IMR-90 (cell line): ENCODE measurements around the gene RPS27A. TPM values are rescaled to one million over a fixed set of nuclear protein-coding genes. Genes with fewer than 3 reads are reported as not detected.

Experiments used
- ATAC-seq: fragments of 200-7000 bp; cut with Tn5 transposase; 2 replicates; pipeline ENCODE4 v1.9.1; 2020; ENCODE audit warnings: low read depth, mild to moderate bottlenecking, moderate library complexity
- BruUV-seq: library from RNA; stranded (reverse); fragments of 400-500 nt; replicated peaks from 2 replicates; lab custom pipeline; 2021; lab: Mats Ljungman, UMichigan
- CTCF ChIA-PET: fragments of 300-600 bp; formaldehyde crosslinking; extraction: SDS; loops from one replicate; lab custom pipeline; 2021; ENCODE audit warnings: antibody characterized with exemption; lab: Yijun Ruan, JAX
- POLR2A ChIA-PET: fragments of 300-600 bp; sonication (Branson Sonifier 250); formaldehyde crosslinking; loops from one replicate; lab custom pipeline; 2022; ENCODE audit warnings: antibody characterized with exemption; ENCODE audit not compliant: unreplicated experiment; lab: Charles Lee
- DNase-seq: peaks from one replicate; pipeline ENCODE4 v3.0.0; 2013
- H2AFZ ChIP-seq: replicated peaks from 2 replicates; pipeline ENCODE3; 2013; ENCODE audit warnings: low read length, mild to moderate bottlenecking; ENCODE audit not compliant: poor library complexity
- H2AK5ac ChIP-seq: 2 replicates; pipeline ENCODE4 v1.6.1; 2013; ENCODE audit warnings: low read depth, low read length, inconsistent platforms
- H2AK9ac ChIP-seq: replicated peaks from 2 replicates; pipeline ENCODE3; 2013; ENCODE audit warnings: mild to moderate bottlenecking, low read depth, low read length, moderate library complexity; ENCODE audit not compliant: poor library complexity
- H2BK120ac ChIP-seq: 2 replicates; pipeline ENCODE4 v1.6.1; 2013; ENCODE audit warnings: low read depth, low read length, inconsistent platforms
- H2BK15ac ChIP-seq: 3 replicates; pipeline ENCODE4 v1.6.1; 2013; ENCODE audit warnings: low read depth, low read length, inconsistent platforms
- H2BK20ac ChIP-seq: 2 replicates; pipeline ENCODE4 v1.6.1; 2013; ENCODE audit warnings: low read depth, mild to moderate bottlenecking, inconsistent platforms, low read length, moderate library complexity
- H2BK5ac ChIP-seq: 2 replicates; pipeline ENCODE4 v1.6.1; 2013; ENCODE audit warnings: mild to moderate bottlenecking, low read depth, low read length, inconsistent platforms; ENCODE audit not compliant: poor library complexity, severe bottlenecking
- H3K14ac ChIP-seq: replicated peaks from 2 replicates; pipeline ENCODE4 v1.6.1; 2013; ENCODE audit warnings: low read depth, low read length, inconsistent platforms
- H3K18ac ChIP-seq: 2 replicates; pipeline ENCODE4 v1.6.1; 2013; ENCODE audit warnings: low read depth, low read length, control low read depth
- H3K23ac ChIP-seq: 2 replicates; pipeline ENCODE4 v1.6.1; 2013; ENCODE audit warnings: low read depth, low read length, inconsistent platforms
- H3K27ac ChIP-seq: 2 replicates; pipeline ENCODE4 v1.5.1; 2013; ENCODE audit warnings: mild to moderate bottlenecking, control low read depth, low read length; ENCODE audit not compliant: insufficient read depth
- H3K27me3 ChIP-seq: 2 replicates; pipeline ENCODE4 v1.6.1; 2013; ENCODE audit warnings: low read length; ENCODE audit not compliant: control insufficient read depth, insufficient read depth
- H3K36me3 ChIP-seq: 2 replicates; pipeline ENCODE4 v1.6.1; 2013; ENCODE audit warnings: low read length, mixed read lengths; ENCODE audit not compliant: control insufficient read depth, insufficient read depth
- H3K4ac ChIP-seq: 2 replicates; pipeline ENCODE4 v1.6.1; 2013; ENCODE audit warnings: low read depth, low read length, inconsistent platforms
- H3K4me1 ChIP-seq: 2 replicates; pipeline ENCODE4 v1.6.1; 2013; ENCODE audit warnings: low read length, mixed read lengths; ENCODE audit not compliant: control insufficient read depth, insufficient read depth
- H3K4me2 ChIP-seq: 2 replicates; pipeline ENCODE4 v1.6.1; 2013; ENCODE audit warnings: low read depth, mild to moderate bottlenecking, control low read depth, low read length, moderate library complexity
- H3K4me3 ChIP-seq: 2 replicates; pipeline ENCODE4 v1.5.1; 2013; ENCODE audit warnings: low read depth, mild to moderate bottlenecking, control low read depth, low read length, moderate library complexity; ENCODE audit not compliant: insufficient read depth
- H3K56ac ChIP-seq: 2 replicates; pipeline ENCODE4 v1.6.1; 2013; ENCODE audit warnings: low read length, inconsistent platforms; ENCODE audit not compliant: insufficient read depth; ENCODE audit errors: extremely low read depth
- H3K79me1 ChIP-seq, 2 experiments: 2 replicates each; pipeline ENCODE4 v1.6.1; 2013; ENCODE audit warnings: low read length in 2 of 2, inconsistent platforms in 1 of 2, low read depth in 1 of 2
- H3K9ac ChIP-seq: 2 replicates; pipeline ENCODE4 v1.6.1; 2013; ENCODE audit warnings: low read depth, low read length, control low read depth
- H3K9me1 ChIP-seq: 2 replicates; pipeline ENCODE4 v1.6.1; 2013; ENCODE audit warnings: low read length, inconsistent platforms; ENCODE audit not compliant: insufficient read depth
- H3K9me3 ChIP-seq: 2 replicates; pipeline ENCODE4 v1.6.1; 2013; ENCODE audit warnings: low read length; ENCODE audit not compliant: control insufficient read depth, insufficient read depth
- H4K20me1 ChIP-seq: 2 replicates; pipeline ENCODE4 v1.6.1; 2013; ENCODE audit warnings: low read length, inconsistent platforms; ENCODE audit not compliant: insufficient read depth
- H4K5ac ChIP-seq: 2 replicates; pipeline ENCODE4 v1.6.1; 2013; ENCODE audit warnings: mild to moderate bottlenecking, low read depth, low read length, control low read depth
- H4K8ac ChIP-seq, 2 experiments: 2 replicates each; pipeline ENCODE4 v1.6.1; 2013; ENCODE audit warnings: low read depth in 2 of 2, low read length in 2 of 2, control low read depth in 1 of 2, inconsistent platforms in 1 of 2
- H4K91ac ChIP-seq: 2 replicates; pipeline ENCODE4 v1.6.1; 2013; ENCODE audit warnings: low read depth, low read length, inconsistent platforms; ENCODE audit not compliant: insufficient read depth
- CEBPB ChIP-seq: IDR thresholded peaks from 2 replicates; pipeline ENCODE4 v1.6.1; 2012; ENCODE audit warnings: low read depth, low read length, improper control_type of control experiment
- MAZ ChIP-seq: IDR thresholded peaks from 2 replicates; pipeline ENCODE4 v1.6.1; 2012; ENCODE audit warnings: low read depth, mild to moderate bottlenecking, low read length, improper control_type of control experiment, moderate library complexity, borderline replicate concordance
- POLR2A ChIP-seq: IDR thresholded peaks from 2 replicates; pipeline ENCODE4 v1.6.1; 2012; ENCODE audit warnings: mild to moderate bottlenecking, low read depth, low read length
- WGBS, 2 experiments: methylation state at CpG; one replicate each; pipeline versions ENCODE4 v1.1.5 to v1.1.7; 2013; ENCODE audit warnings: missing lambda C conversion rate in 2 of 2; ENCODE audit not compliant: insufficient read length in 1 of 2; ENCODE audit errors: extremely low coverage in 2 of 2; 5-methylcytosine and 5-hydroxymethylcytosine counted together
- dilution Hi-C: fragments of 300-500 bp; cut with HindIII; formaldehyde crosslinking; loops from one replicate; pipeline ENCODE4 v1.14.3; 2018; ENCODE audit warnings: low sequenced_read_pairs; ENCODE audit not compliant: unreplicated experiment
- in situ Hi-C: fragments of 300-500 bp; cut with MboI; formaldehyde crosslinking; loops from 3 replicates; pipeline ENCODE4 v1.14.3; 2019; ENCODE audit warnings: low sequenced_read_pairs, inconsistent platforms, mixed read lengths
- intact Hi-C: fragments of 100-400 bp; cut with micrococcal nuclease; formaldehyde crosslinking; loops from 2 replicates; pipeline ENCODE4 v1.10.0; 2022
- polyA plus RNA-seq, 3 experiments: library from polyadenylated mRNA; depleted of rRNA; stranded (reverse); fragments of >200 nt; gene quantifications; 2 replicates each; pipeline ENCODE4 v1.2.3, GENCODE V29; 2012; ENCODE audit warnings: low replicate concordance in 1 of 3
- total RNA-seq: library from RNA; depleted of rRNA; stranded (reverse); fragments of >200 nt; gene quantifications from 2 replicates; pipeline ENCODE4 v1.2.3, GENCODE V29; 2012

The RPS27A gene
- total and polyA plus RNA-seq, 2 of the 4 experiments (the other 2 are of a cell fraction): 496 to 1,421 TPM

- no peaks in the 10 kb centered on the region for H3K9me3 ChIP-seq
- peak; percentile 99 for ATAC-seq
- H2BK20ac ChIP-seq: no peak overlapping the region; the same call in 1 of the 2 replicates
- dilution Hi-C loops (no loop called here), intact Hi-C loops (loop anchor here (5.0 to 10.0 kb wide), 2 partner anchors 222 to 1320 kb away; no protein-coding TSS in a partner anchor), in situ Hi-C loops (no loop called here)
- no peaks in the 10 kb centered on the region for H3K27me3 ChIP-seq
- peak overlapping the region; percentile 74 for H3K14ac ChIP-seq
- peak overlapping the region; percentile 78 for H4K91ac ChIP-seq
- DNase-seq: peak; percentile 80
- peak overlapping the region; percentile 70 for H3K4me3 ChIP-seq
- peak overlapping the region; percentile 65 for H3K18ac ChIP-seq
- H3K9me1 ChIP-seq: 0 out of 2 replicates have a peak, but pooled peaks cover 5% of the 10 kb centered on the region
- H2AFZ ChIP-seq: peak overlapping the region; percentile 91
- H3K23ac ChIP-seq: peak overlapping the region; percentile 72; the same call in 1 of the 2 replicates
- H4K5ac ChIP-seq: peak overlapping the region; percentile 92
- H3K9ac ChIP-seq: peak overlapping the region; percentile 85
- H3K4me1 ChIP-seq: 0 out of 2 replicates have a peak, but pooled peaks cover 4% of the 10 kb centered on the region
- peak overlapping the region; percentile 56; the same call in 1 of the 2 replicates for H2BK120ac ChIP-seq
- peak overlapping the region; percentile 3; the same call in 1 of the 3 replicates for H2BK15ac ChIP-seq
- H3K56ac ChIP-seq: peak overlapping the region; percentile 54
- peak overlapping the region; percentile 97 for H3K4me2 ChIP-seq
- BruUV-seq: no TSS peak
- no peaks in the 10 kb centered on the region for H3K36me3 ChIP-seq
- peak overlapping the region; percentile 61 for H2BK5ac ChIP-seq
- ChIA-PET CTCF (no interaction called here), POLR2A (no interaction called here)
- peak overlapping the region; percentile 70 for H3K27ac ChIP-seq
- TF ChIP-seq POLR2A (peak; percentile 24; the same call in 1 of the 2 replicates), MAZ (no peak), CEBPB (no peak)
- peak overlapping the region; percentile 73 for H3K4ac ChIP-seq
- H2AK5ac ChIP-seq: peak overlapping the region; percentile 89; the same call in 1 of the 2 replicates
- WGBS, 2 experiments: 5% methylated on average over 30 of the region's 60 CpGs; no CpG with 5 or more reads in 1 of the 2 experiments
- no peaks in the 10 kb centered on the region for H4K20me1 ChIP-seq
- H2AK9ac ChIP-seq: peak overlapping the region; percentile 45
- H3K79me1 ChIP-seq: peaks cover 11% of the 10 kb centered on the region in 2 experiments; a peak in 3 of 4 replicates
- peak overlapping the region; percentile 81 to 82 for H4K8ac ChIP-seq
These were observed 49.8 kb downstream of the RPS27A start for GRCh38 chr2:55282110-55282917.
